HEK293T (cell line): ENCODE measurements around the gene SETD1B.

Experiments
- CTCF ChIA-PET: fragments of 350-600 bp; formaldehyde crosslinking; extraction: SDS; loops from one replicate; lab custom pipeline; 2021; ENCODE audit warnings: antibody characterized with exemption, inconsistent platforms; lab: Yijun Ruan, JAX
- POLR2A ChIA-PET: fragments of 350-600 bp; formaldehyde crosslinking; extraction: SDS; loops from one replicate; lab custom pipeline; 2020; ENCODE audit warnings: antibody characterized with exemption, inconsistent platforms; lab: Yijun Ruan, JAX
- DNase-seq: peaks from one replicate; pipeline ENCODE4 v3.0.0; 2012; ENCODE audit warnings: mixed read lengths; ENCODE audit errors: extremely low spot score
- ARNT ChIP-seq: fragments of 450-650 bp; IDR thresholded peaks from 2 replicates; pipeline ENCODE4 v1.6.1; 2017; ENCODE audit warnings: mild to moderate bottlenecking
- BHLHE40 ChIP-seq: fragments of 450-650 bp; IDR thresholded peaks from 2 replicates; pipeline ENCODE4 v1.6.1; 2016; ENCODE audit warnings: mild to moderate bottlenecking, moderate library complexity, borderline replicate concordance
- CTBP1 ChIP-seq: fragments of 450-650 bp; IDR thresholded peaks from 2 replicates; pipeline ENCODE4 v1.6.1; 2016; ENCODE audit warnings: borderline replicate concordance
- ELF4 ChIP-seq: fragments of 450-650 bp; IDR thresholded peaks from 2 replicates; pipeline ENCODE4 v1.6.1; 2017; ENCODE audit warnings: antibody characterized with exemption
- FOXA1 ChIP-seq: fragments of 450-650 bp; IDR thresholded peaks from 2 replicates; pipeline ENCODE4 v1.6.1; 2016; ENCODE audit warnings: mild to moderate bottlenecking
- FOXK2 ChIP-seq: fragments of 450-650 bp; IDR thresholded peaks from 2 replicates; pipeline ENCODE4 v1.6.1; 2016; ENCODE audit warnings: mild to moderate bottlenecking
- FOXM1 ChIP-seq: fragments of 450-650 bp; IDR thresholded peaks from 2 replicates; pipeline ENCODE4 v1.6.1; 2017; ENCODE audit warnings: mild to moderate bottlenecking, borderline replicate concordance
- HDGF ChIP-seq: fragments of 450-650 bp; IDR thresholded peaks from 2 replicates; pipeline ENCODE4 v1.6.1; 2017; ENCODE audit warnings: antibody characterized with exemption, borderline replicate concordance
- L3MBTL2 ChIP-seq: fragments of 450-650 bp; conservative IDR thresholded peaks from 2 replicates; pipeline ENCODE4 v1.6.1; 2016; ENCODE audit warnings: mild to moderate bottlenecking
- LEF1 ChIP-seq: fragments of 450-650 bp; IDR thresholded peaks from 2 replicates; pipeline ENCODE4 v1.6.1; 2017; ENCODE audit warnings: mild to moderate bottlenecking, borderline replicate concordance
- NFRKB ChIP-seq: fragments of 450-650 bp; IDR thresholded peaks from 2 replicates; pipeline ENCODE4 v1.6.1; 2016; ENCODE audit warnings: mild to moderate bottlenecking, moderate library complexity
- SP1 ChIP-seq: fragments of 450-650 bp; IDR thresholded peaks from 2 replicates; pipeline ENCODE4 v1.6.1; 2017
- SUZ12 ChIP-seq: fragments of 450-650 bp; IDR thresholded peaks from 2 replicates; pipeline ENCODE4 v1.6.1; 2016; ENCODE audit warnings: mild to moderate bottlenecking
- TARDBP ChIP-seq: fragments of 450-650 bp; IDR thresholded peaks from 2 replicates; pipeline ENCODE4 v1.6.1; 2016
- ZNF384 ChIP-seq: fragments of 450-650 bp; IDR thresholded peaks from 2 replicates; pipeline ENCODE4 v1.6.1; 2016

The SETD1B gene

DNA sequence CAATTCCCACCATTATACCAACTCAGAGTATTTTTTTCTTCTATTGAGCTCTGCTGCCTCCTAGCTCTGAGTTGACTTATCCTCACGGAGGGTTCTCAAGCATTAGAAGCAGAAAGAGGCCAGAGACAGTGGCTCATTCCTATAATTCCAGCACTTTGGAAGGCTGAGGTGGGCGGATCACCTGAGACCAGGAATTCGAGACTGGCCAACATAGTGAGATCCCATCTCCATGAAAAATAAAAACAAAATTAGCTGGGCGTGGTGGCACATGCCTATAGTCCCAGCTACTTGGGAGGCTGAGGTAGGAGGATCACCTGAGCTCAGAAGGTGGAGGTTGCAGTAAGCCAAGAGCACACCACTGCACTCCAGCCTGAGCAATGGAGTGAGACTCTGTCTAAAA, 33.9 kb downstream of the SETD1B start:
- TF ChIP-seq FOXK2: no peak
- no peak for TF ChIP-seq L3MBTL2
- no peak for TF ChIP-seq LEF1
- no peak for TF ChIP-seq NFRKB
- TF ChIP-seq FOXM1: no peak
- no peak for TF ChIP-seq ZNF384
- CTCF ChIA-PET: interaction anchor here (1.3 kb wide), 2 partner anchors 26 to 43 kb away, joined by 3 to 4 read pairs; no protein-coding TSS in a partner anchor
- DNase-seq: no peak
- POLR2A ChIA-PET: interaction anchor here (1.0 to 1.5 kb wide), 3 partner anchors 25 to 46 kb away, joined by 3 to 6 read pairs (median 3); no protein-coding TSS in a partner anchor

DNA sequence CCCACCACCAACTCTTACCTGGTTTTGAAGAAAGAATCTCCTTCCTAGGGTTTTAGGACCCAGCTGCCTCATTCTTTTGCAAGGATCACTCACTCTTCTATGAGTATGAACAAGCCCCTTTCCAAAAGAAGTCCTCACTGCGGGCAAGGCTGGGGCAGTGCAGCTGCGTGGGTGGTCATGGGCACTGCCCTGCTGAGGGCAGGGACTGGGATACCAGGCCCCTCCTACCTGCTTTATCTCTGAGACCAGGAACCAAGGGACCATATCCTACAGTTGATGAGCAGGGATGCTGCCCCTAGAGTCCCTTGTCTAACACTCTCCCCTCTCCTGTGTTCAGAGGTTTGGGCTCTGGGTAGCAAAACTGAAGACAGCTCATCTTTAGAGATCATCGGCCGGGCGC, 34.3 kb downstream of the SETD1B start:
- TF ChIP-seq HDGF: no peak
- TF ChIP-seq TARDBP: no peak
- no peak for TF ChIP-seq FOXA1
- POLR2A ChIA-PET: interaction anchor here (1.0 to 1.5 kb wide), 4 partner anchors 24 to 45 kb away, joined by 3 to 6 read pairs (median 4); no protein-coding TSS in a partner anchor
- CTCF ChIA-PET: interaction anchor here (0.6 to 1.3 kb wide), 2 partner anchors 26 to 294 kb away, joined by 3 to 4 read pairs; no protein-coding TSS in a partner anchor
- no peak for DNase-seq

DNA sequence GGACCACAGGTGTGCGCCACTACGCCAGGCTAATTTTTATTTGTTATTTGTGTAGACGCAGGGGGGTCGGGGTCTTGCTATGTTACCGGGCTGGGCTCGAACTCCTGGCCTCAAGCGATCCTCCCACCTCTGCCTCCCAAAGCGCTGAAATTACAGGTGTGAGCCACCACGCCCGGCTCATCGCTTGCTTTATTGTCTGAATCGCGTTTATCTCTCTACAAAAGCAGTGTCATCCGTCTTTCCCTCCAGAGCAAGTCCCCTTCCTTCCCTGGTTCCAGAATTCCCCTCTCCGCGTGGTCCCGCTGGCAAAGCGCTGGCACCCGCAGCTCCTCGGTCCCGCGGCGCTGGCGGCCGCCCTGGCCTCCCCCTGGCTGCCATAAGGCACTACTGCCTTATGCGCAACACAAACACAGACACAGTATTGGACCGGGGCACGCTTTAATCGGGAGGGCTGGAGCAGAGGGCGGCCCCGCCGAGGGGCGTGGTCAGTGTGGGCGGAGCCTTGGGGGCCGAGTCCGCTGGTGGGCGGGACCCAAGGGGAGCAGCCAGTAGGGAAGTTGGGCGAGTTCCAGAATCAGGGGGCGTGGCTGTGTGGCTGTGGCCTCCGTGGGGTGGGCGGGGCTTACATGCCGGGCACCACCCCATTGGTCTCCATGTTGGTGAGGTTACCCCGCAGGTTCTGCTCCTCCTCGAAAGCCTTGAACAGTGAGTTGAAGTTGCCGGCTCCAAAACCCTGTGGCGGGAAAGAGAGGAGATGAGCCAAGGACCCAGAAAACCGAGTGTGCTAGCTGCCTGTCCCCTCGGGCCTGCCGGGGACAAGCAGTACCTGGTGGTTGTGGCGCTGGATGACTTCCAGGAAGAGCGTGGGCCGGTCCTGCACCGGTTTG, 35.5 kb downstream of the SETD1B start:
- TF ChIP-seq ZNF384: no peak
- TF ChIP-seq L3MBTL2: peak; percentile 69; the same call in 1 of the 2 replicates
- 0 out of 2 replicates have a peak, but pooled peaks have one; percentile 89 for TF ChIP-seq HDGF
- peak; percentile 99 for DNase-seq
- CTCF ChIA-PET: interaction anchor here (0.6 to 2.3 kb wide), 2 partner anchors 45 to 293 kb away, joined by 4 to 6 read pairs; no protein-coding TSS in a partner anchor
- POLR2A ChIA-PET: interaction anchor here (1.1 to 1.5 kb wide), 4 partner anchors 23 to 260 kb away, joined by 3 to 6 read pairs (median 4); no protein-coding TSS in a partner anchor

DNA sequence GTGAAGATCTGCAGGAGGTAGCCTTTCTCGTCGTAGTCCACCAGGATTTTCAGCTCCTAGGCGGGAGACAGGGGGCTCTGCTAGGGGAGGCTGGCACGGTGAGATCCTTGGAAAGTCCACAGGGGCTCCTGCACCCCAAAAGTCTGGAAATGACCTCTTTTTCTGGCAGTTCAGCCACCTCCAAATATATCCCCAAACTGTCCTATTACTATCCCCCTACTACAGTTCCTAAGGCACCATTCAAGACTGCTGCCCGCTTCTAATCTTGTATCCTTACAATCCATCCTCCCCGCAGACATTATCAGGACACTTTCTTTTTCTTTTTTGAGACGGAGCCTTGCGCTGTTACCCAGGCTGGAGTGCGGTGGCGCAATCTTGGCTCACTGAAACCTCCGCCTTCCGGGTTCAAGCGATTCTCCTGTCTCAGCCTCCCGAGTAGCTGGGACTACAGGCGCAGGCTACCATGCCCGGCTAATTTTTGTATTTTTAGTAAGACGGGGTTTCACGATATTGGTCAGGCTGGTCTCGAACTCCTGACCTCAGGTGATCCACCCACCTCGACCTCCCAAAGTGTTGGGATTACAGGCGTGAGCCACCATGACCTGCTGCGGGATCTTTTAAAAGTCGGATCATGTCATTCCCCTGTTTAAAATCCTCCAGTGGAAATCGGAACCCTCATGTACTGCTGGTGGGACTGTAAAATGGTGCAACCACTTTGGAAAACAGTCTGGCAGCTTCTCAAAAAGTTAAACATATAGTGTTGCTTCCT, 36.4 kb downstream of the SETD1B start:
- CTCF ChIA-PET: interaction anchor here (0.7 to 2.3 kb wide), 2 partner anchors 28 to 46 kb away, joined by 6 to 7 read pairs; no protein-coding TSS in a partner anchor
- TF ChIP-seq BHLHE40 (no peak), ZNF384 (no peak), NFRKB (no peak), FOXK2 (no peak), HDGF (no peak), SUZ12 (no peak), ARNT (no peak), CTBP1 (no peak), FOXM1 (no peak)
- POLR2A ChIA-PET: interaction anchor here (1.0 to 1.2 kb wide), 3 partner anchors 42 to 261 kb away, joined by 3 read pairs; no protein-coding TSS in a partner anchor
- DNase-seq: no peak

DNA sequence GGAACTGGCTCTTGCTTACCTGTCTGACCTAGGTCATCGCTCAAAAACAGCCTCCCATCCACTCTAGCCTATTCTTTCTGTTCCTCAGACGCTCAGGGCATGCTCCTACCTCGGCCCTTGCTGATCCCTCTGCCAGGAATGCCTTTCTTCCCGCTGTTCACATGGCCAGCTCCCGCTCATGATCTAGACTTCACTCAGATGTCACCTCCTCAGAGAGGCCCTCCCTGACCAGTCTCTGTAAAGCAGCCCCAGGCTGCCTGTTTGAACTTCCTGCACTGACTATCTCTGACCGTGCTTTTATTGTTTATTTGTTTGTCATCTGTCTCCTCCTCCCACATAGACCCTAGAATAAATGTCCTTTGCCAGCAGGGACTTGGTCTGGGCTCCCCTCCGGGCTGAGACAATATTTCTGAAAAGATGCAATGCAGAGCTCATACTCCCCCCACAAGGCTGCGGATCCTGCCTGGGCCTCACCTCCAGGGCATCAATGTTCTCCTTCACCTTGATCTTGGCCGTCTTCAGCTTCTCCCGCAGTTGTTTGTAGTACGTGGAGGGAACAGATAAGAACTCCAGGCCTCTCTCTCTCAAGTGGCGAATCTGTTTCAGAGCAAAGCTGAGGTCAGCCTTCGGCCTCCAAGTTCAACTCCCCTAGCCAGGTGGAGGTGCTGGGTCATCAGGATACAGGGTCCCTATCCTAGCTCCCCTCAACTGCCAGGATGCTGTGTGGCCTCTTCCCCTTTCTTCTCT, 39.6 kb downstream of the SETD1B start:
- POLR2A ChIA-PET: interaction anchor here (0.7 to 1.4 kb wide), 3 partner anchors 18 to 45 kb away, joined by 3 read pairs; partner anchors contain the start of gene PSMD9
- CTCF ChIA-PET: interaction anchor here (0.6 to 1.0 kb wide), 3 partner anchors 45 to 757 kb away, joined by 3 to 4 read pairs (median 4); partner anchors contain the start of gene PSMD9
- TF ChIP-seq NFRKB: no peak
- no peak for DNase-seq

DNA sequence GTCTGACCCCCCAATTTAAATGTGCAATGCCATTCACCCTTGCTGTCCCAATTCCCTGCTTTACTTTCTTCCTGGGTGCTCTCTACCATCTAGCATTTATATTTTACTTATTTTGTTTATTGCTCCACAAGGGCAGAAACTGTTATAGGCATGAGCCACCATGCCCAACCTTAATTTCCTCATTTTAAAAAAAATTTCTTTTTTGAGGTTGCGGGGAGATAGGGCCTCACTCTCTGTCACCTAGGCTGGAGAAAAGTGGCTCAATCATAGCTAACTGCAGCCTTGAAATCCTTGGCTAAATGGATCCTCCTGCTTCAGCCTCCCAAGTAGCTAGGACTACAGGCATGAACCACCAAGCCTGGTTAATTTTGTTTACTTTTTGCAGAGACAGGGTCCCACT, 41.9 kb downstream of the SETD1B start:
- TF ChIP-seq CTBP1: no peak
- no peak for TF ChIP-seq FOXM1
- TF ChIP-seq HDGF: no peak
- no peak for TF ChIP-seq SUZ12
- no peak for TF ChIP-seq SP1
- no peak for TF ChIP-seq L3MBTL2
- TF ChIP-seq ELF4: no peak
- TF ChIP-seq TARDBP: no peak
- no peak for TF ChIP-seq ZNF384
- no peak for TF ChIP-seq FOXA1
- TF ChIP-seq LEF1: no peak
- TF ChIP-seq NFRKB: no peak
- no peak for TF ChIP-seq FOXK2
- TF ChIP-seq BHLHE40: no peak
- CTCF ChIA-PET: no interaction called here
- POLR2A ChIA-PET: no interaction called here
- no peak for DNase-seq

DNA sequence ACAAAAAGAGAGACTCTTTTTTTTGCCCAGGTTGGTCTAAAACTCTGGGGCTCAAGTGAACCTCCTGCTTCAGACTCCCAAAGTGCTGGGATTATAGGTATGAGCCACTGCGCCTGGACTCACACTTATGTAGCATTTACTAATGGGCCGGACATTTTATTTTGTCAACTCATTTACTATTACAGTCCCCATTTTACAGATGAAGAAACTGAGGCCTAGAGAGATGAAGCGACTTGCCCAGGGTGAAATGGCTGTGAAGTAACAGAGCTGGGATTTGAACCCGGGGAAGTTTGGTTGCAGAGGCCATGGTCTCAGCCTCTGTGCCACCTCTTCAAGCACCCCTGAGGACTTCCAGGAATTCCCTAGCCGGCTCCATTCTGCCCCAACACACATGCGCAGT, 45.4 kb downstream of the SETD1B start:
- DNase-seq: no peak
- ChIA-PET CTCF (no interaction called here), POLR2A (interaction anchor here (1.2 kb wide), 1 partner anchor 39 kb away, joined by 3 read pairs; the partner anchor contains the start of gene PSMD9)
- TF ChIP-seq CTBP1 (no peak), HDGF (no peak), ZNF384 (no peak), ARNT (no peak), FOXK2 (no peak), LEF1 (no peak), FOXM1 (no peak), ELF4 (no peak), SUZ12 (no peak), BHLHE40 (no peak)
